HG03439 (cell line): ENCODE measurements around the gene PMEPA1.

Experiments
- ATAC-seq: cut with Tn5 transposase; IDR thresholded peaks from one replicate; pipeline ENCODE4 v1.9.1; 2021; ENCODE audit warnings: mild to moderate bottlenecking, moderate library complexity; ENCODE audit not compliant: unreplicated experiment

The PMEPA1 gene

DNA sequence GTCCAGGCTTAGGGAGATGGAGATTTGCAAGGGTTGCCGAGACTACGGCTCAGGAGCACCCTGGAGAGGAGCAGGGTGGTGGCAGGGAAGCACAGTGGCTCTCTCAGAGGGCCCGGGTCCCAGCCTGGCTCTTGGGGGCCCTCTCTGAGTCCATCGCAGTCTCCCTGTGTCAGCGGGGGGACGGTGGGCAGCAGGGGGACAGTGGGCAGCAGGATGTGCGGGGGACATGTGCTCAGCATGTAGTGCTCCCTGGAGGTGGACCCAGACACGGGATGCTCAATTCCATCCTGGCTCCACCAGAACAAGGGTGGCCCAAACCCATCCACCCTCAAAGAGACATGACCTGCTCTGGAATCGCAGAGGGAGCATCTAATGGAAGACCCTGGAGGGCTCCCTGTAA lies 46.6 kb downstream of the PMEPA1 start:
- no peak for ATAC-seq

- ATAC-seq = no peak
These were observed 47.2 kb downstream of the PMEPA1 start for GRCh38 chr20:57662456-57663240.

- ATAC-seq = no peak
These were observed 47.9 kb downstream of the PMEPA1 start for GRCh38 chr20:57661746-57662455.

GRCh38 chr20:57660922-57661745 lies 48.7 kb downstream of the PMEPA1 start:
- no peak for ATAC-seq

- no peak for ATAC-seq
These were observed 49.5 kb downstream of the PMEPA1 start for GRCh38 chr20:57660181-57660921.

DNA sequence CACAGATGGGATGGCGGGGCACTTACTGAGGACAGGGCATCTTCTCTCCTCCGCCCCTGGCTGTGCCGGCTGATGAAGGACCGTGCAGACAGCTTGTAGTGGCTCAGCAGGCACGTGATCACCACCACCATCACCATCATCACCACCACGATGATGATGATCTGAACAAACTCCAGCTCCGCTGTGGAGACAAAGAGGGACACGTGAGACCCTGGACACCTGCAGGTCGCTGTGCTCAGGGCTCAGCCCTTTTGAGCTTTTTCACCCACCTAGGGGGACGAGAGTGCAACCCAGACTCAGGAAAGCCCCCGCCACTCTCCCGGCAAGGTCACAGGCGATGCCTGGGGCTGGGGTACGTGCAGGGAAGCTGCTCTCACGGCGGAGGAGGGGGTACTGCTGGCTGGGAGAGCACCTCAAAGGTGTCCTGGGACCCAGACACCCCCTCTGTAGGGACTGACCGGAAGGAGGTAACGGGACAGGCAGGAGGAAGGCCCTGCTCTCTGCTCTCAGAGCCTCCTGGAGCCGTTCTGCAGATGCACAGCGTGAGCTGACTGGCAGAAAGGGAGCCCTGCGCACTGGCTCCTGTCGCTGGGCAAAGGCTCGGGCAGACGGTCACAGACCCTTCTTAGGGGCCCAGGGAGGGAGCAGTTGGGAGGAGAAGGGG lies 50.2 kb downstream of the PMEPA1 start:
- ATAC-seq = no peak

DNA sequence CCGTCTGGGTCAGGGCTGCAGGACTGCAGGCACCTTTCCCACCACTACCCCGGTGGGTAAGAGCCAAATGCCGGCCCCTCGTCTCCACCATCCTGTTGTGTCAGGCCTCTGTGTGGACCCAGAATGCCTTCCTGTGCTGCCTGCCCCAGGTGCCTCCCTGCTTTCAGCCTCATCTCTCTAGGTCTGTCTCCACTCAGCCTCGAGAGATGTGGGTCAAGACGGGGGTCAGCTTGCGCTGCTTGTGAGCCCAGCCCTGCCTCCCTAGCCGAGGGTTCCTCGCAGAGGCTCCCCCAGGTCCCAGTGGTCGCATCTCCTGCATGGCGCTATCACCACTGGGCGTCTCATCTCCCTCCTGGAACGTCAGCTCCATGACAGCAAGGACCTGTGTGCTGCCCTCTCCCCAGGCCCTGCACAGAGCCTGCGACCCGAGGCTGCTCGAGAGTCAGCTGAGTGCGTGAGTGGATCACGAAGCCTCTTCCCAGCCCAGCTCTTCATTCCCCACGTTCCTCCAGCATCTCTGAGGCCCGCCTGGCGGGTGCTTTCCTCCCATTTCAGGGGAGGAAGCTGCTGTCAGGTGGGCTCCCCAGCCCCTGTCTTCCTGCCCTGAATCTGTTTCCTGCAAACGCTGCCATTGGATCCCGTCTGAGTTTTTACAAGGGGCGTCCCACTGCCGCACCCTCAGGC lies 50.8 kb downstream of the PMEPA1 start:
- no peak for ATAC-seq

GRCh38 chr20:57658447-57658832 lies 51.4 kb downstream of the PMEPA1 start:
- no peak for ATAC-seq

- ATAC-seq = no peak
These were observed 52.0 kb downstream of the PMEPA1 start for GRCh38 chr20:57657535-57658446.

GRCh38 chr20:57656821-57657534 lies 52.8 kb downstream of the PMEPA1 start:
- no peak for ATAC-seq

DNA sequence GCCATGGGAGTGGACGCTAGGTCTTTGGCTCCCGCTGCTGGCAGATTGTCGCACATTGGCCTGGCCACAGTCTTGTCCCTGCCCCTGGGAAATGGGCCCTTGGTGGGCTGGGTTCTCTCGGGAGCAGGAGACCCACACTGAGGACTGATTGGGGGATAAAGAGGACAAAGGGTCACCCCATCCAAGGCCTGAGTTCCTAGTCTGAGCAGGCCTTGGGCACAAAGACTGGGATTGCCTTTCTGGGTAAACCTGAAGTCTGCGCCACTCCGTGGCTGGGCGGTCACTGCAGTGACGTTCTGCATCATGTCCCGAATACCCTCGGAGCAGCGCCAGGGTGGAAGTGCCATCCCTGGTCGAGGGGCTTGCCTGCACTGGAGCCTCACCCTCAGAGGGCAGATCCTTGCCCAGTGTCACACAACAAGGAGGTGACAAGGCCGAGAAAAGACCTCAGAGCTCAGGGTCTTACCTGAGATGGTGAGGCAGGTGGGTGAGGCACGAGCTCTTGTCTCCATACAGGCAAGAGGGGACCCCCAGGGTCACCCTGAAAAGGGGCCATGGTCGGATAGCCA lies 53.5 kb downstream of the PMEPA1 start:
- no peak for ATAC-seq

- ATAC-seq = no peak
These were observed 54.0 kb downstream of the PMEPA1 start for GRCh38 chr20:57655809-57656155.

DNA sequence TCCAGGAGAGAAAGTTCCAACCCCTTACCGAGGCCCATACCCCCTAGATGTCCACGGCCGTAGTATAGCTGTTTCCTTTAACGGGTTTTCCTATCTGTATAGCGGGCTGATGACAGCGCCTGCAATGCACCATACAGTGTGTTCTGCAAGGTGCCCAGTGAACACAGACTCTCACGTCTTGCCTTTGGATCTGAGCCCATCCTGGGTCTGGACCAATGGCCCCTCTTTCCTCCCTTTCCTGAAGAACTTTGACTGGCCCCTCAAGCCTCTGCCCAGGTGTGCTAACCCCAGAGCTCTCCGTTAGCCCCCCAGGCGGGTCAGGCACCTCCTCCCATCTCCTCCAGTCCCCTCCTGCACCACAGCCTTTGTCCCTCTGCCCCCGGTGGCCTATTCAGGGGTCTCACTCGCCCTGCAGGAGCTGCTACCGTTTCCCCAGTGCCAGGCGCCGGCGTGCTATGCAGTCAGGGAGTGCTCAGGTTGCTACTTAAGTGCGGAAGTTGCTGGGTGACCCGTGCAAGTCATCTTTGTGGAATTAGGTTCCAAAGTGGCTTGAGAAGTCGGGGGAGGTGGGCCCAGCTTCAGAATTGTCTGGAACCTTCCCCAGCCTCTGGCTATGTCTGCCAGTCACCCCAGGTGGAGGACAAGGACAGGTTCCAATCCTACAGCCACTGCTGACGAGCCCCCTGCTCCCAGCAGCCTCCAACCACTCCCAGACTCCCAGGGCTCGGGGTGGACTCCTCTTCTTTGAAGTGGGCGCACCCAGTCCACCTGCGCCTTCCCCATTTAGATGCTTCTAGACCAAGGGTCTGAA lies 54.6 kb downstream of the PMEPA1 start:
- no peak for ATAC-seq

- ATAC-seq = no peak
These were observed 55.3 kb downstream of the PMEPA1 start for GRCh38 chr20:57654363-57654997.

- no peak for ATAC-seq
These were observed 55.9 kb downstream of the PMEPA1 start for GRCh38 chr20:57653910-57654309.

GRCh38 chr20:57653546-57653900 lies 56.3 kb downstream of the PMEPA1 start:
- ATAC-seq = no peak
